Lower lobe of right lung (tissue), 2 donors: ENCODE measurements around the gene GNAQ. TPM values are rescaled to one million over a fixed set of nuclear protein-coding genes. Genes with fewer than 3 reads are reported as not detected.

ENCODE experiments used
- ATAC-seq, 2 donors: fragments of 200-7000 bp; cut with Tn5 transposase; one replicate each; pipeline ENCODE4 v1.9.1; 2020 to 2022; ENCODE audit warnings: mild to moderate bottlenecking in 2 of 2, moderate library complexity in 2 of 2
- DNase-seq: peaks from one replicate; pipeline ENCODE4 v3.0.0-alpha.2; 2020
- H3K27ac ChIP-seq: fragments of 200-600 bp; one replicate; pipeline ENCODE4 v1.8.0; 2022
- H3K27me3 ChIP-seq: fragments of 200-600 bp; one replicate; pipeline ENCODE4 v1.8.0; 2022; ENCODE audit warnings: low read depth
- H3K36me3 ChIP-seq: fragments of 200-600 bp; one replicate; pipeline ENCODE4 v1.8.0; 2022; ENCODE audit warnings: mild to moderate bottlenecking
- H3K4me1 ChIP-seq: fragments of 200-600 bp; one replicate; pipeline ENCODE4 v1.8.0; 2022
- H3K4me3 ChIP-seq: fragments of 200-600 bp; one replicate; pipeline ENCODE4 v1.8.0; 2022; ENCODE audit warnings: mild to moderate bottlenecking
- H3K9me3 ChIP-seq: fragments of 200-600 bp; one replicate; pipeline ENCODE4 v1.8.0; 2022
- intact Hi-C: fragments of 100-400 bp; cut with DNase I; formaldehyde crosslinking; loops from one replicate; pipeline ENCODE4 v1.11.0; 2022
- total RNA-seq: library from RNA; stranded (reverse); fragmentation: NEBNext Ultra II Directional; extraction: Animal tissue kit (Norgen Biotek cat#: 25700); gene quantifications from one replicate; pipeline ENCODE4 v1.2.1, GENCODE V29; 2021
- TF ChIP-seq, protein P1 (sequence below): fragments of 200-600 bp; IDR thresholded peaks from one replicate; pipeline ENCODE4 v1.8.0; 2022; ENCODE audit warnings: antibody characterized with exemption, mild to moderate bottlenecking
- donor health status: DM: no; HTN: yes; CAD: no; lungs with severe emphysema.

GNAQ gene
- total RNA-seq, 1 donor from 2014 or later = 130 TPM

DNA sequence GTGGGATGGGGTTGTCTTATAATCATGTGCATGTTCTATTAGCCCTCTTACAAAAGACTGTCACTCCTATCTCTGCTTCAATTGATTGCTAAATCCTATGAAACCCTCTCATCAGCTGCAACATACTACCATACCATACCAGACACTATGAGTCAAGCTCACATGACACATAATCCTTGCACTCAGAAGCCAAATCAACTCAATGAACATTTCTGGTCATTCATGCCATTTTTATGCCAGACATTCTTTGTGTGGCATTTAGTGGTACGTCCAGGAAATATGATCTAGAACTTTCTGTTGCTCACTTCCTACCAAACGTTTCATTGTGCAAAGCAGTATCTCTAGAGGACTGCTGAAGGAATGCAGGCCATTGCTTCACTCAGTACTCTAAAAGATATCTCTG lies 224.3 kb downstream of the GNAQ start:
- intact Hi-C loops = no loop called here
- Histone ChIP-seq H3K9me3 (no peaks in the 10 kb centered on the region), H3K36me3 (peaks cover 15% of the 10 kb centered on the region), H3K27ac (no peak overlapping the region), H3K27me3 (no peaks in the 10 kb centered on the region), H3K4me1 (peaks cover 41% of the 10 kb centered on the region), H3K4me3 (no peak overlapping the region)
- DNase-seq (no peak), ATAC-seq (peak; percentile 46 to 64)
- TF ChIP-seq, protein P1, sequence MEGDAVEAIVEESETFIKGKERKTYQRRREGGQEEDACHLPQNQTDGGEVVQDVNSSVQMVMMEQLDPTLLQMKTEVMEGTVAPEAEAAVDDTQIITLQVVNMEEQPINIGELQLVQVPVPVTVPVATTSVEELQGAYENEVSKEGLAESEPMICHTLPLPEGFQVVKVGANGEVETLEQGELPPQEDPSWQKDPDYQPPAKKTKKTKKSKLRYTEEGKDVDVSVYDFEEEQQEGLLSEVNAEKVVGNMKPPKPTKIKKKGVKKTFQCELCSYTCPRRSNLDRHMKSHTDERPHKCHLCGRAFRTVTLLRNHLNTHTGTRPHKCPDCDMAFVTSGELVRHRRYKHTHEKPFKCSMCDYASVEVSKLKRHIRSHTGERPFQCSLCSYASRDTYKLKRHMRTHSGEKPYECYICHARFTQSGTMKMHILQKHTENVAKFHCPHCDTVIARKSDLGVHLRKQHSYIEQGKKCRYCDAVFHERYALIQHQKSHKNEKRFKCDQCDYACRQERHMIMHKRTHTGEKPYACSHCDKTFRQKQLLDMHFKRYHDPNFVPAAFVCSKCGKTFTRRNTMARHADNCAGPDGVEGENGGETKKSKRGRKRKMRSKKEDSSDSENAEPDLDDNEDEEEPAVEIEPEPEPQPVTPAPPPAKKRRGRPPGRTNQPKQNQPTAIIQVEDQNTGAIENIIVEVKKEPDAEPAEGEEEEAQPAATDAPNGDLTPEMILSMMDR = no peak

DNA sequence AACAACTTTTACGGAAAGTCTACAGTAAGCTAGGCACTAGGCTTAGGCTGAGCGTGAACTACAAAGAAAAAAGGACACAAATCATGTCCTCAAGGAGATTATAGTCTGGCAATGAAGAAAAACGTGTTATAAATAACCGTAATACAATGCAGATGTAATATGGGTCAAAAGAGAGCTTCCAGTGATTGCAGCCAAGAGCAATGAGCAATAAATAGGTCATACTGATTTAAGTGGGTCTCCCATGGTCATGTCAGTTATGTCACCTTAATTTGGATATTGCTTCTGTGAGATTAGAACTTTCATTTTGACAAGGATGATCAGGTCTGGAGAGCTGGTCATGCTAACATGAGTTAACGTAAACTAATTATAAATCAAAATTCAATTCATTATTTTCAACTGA lies 224.9 kb downstream of the GNAQ start:
- Histone ChIP-seq H3K9me3 (no peaks in the 10 kb centered on the region), H3K4me3 (no peak overlapping the region), H3K36me3 (peaks cover 13% of the 10 kb centered on the region), H3K4me1 (peaks cover 45% of the 10 kb centered on the region), H3K27me3 (no peaks in the 10 kb centered on the region), H3K27ac (no peak overlapping the region)
- DNase-seq (no peak), ATAC-seq (no peak)
- intact Hi-C loops = no loop called here
- TF ChIP-seq, protein P1 = no peak

DNA sequence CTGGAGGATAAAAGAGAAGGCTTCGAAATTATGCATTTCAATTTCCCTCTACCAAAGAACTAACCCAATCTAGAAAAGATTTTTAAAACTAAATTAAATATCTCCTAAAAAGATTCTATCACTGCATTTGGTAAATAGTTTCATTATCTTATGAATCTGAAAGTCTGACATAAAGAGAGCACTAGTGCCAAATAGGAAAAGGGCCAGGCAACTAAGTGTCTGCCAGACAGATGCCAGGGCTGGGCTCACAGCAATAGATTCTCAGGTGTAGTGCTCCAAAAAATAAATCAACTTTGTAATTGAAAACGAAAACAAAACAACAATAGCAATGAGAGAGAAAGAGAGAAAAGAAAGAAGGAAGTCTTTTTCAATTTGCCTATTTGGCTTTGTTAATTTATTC lies 225.8 kb downstream of the GNAQ start:
- peaks cover 45% of the 10 kb centered on the region for H3K4me1 ChIP-seq
- no peak for ATAC-seq
- intact Hi-C loops = no loop called here

DNA sequence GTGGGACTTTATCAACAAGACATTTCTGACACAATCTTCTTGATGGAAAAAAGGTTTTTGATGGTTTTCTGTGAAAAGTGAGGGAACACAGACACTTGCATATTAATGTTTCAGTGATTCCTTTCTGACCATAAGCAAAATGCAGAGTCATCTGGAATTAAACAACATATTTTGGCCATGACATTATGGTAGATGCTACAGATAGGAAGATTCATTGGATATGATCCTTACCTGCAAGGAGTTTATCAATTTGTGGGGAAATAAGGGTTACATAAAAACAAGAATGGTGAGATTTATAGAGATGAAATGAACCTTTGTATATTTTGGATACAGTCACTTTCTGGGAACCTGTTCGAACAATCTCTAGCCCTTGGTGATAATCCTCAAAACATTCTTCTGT lies 228.2 kb downstream of the GNAQ start:
- DNase-seq (no peak), ATAC-seq (no peak)
- no peak overlapping the region for H3K27ac ChIP-seq
- no peaks in the 10 kb centered on the region for H3K27me3 ChIP-seq
- H3K9me3 ChIP-seq = no peaks in the 10 kb centered on the region
- intact Hi-C loops = no loop called here
- TF ChIP-seq, protein P1 = no peak
- H3K4me1 ChIP-seq = peaks cover 41% of the 10 kb centered on the region
- H3K36me3 ChIP-seq = no peaks in the 10 kb centered on the region
- H3K4me3 ChIP-seq = no peak overlapping the region

More for the DNA sequence above, 225.8 kb downstream of the GNAQ start:
- H3K27me3 ChIP-seq = no peaks in the 10 kb centered on the region
- H3K27ac ChIP-seq = no peak overlapping the region
- no peak overlapping the region for H3K4me3 ChIP-seq
- no peaks in the 10 kb centered on the region for H3K9me3 ChIP-seq
- H3K36me3 ChIP-seq = peaks cover 9% of the 10 kb centered on the region
- DNase-seq = no peak
- TF ChIP-seq, protein P1 = no peak

DNA sequence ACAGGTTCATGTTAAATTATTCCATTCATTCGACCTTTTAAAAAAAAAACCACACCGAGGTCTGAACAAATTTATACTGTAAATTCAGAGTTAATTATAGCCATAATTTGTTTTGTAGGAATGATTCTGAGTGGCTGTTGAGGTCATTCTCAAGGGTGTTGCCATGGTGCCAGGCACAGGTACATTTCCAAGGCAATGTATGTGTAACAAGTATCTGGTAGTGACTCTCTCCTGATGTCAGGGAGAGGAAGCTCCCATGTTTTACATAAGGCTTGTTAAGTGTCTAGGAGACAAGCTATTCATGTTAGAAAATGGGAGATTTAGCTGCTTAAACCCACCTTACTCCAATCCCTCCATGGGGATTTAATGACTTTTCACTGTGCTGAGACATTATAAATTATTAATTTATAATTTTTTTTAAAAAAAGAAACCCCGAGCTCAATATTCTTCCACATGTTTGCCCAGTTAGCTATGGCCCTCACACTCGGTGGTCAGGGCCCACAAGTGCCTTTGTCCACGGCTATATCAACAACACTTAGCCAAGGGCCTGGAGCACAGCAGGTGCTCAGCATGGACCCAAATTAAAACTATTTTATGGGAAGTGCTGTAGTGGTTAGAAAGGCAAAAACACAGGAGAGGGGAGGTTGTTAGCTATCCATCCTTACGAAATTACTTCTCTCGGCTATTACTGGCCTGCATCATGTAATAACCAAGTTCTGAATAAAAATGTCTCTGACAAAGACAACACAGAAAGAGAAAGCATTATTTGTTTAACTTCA lies 228.9 kb downstream of the GNAQ start:
- Histone ChIP-seq H3K4me1 (peaks cover 41% of the 10 kb centered on the region), H3K9me3 (no peaks in the 10 kb centered on the region), H3K27me3 (no peaks in the 10 kb centered on the region), H3K36me3 (no peaks in the 10 kb centered on the region), H3K27ac (peak overlapping the region; percentile 44), H3K4me3 (no peak overlapping the region)
- intact Hi-C loops = no loop called here
- DNase-seq (no peak), ATAC-seq (peak; percentile 68 to 70)
- TF ChIP-seq, protein P1 = no peak
